ENCODE results near the gene INPP5A. TPM values are rescaled to one million over a fixed set of nuclear protein-coding genes. Genes with fewer than 3 reads are reported as not detected.
"Not testable (repeated sequence)": the region's sequence is repeated elsewhere in the genome, so short reads cannot be mapped to it uniquely, and the experiment has no call there.

Gene INPP5A
- total RNA-seq, 1 donor from 2014 or later: 103 TPM

DNA sequence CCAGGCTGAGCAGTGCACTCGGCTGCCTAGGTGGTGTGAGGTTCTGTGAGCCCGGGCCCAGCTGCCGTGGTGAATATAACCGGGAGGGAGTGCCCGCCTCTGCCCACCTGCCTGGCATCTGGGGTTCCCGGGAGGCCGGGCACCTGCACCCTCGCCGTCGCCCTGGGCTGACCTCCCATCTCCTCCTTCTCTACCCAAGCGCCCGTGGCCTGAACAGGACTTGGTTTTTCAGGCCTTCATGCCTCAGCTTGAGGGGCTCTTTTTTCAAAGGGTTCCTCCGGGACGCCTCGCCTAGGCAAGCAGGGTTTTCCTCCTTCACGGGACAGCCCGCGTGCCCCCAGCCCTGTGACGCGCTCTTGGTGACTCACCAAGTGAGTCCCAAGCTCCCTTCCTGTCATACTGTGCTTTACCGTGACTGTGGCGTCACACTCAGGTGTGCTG is 9.9 kb downstream of the INPP5A start:
- DNase-seq (ENCODE audit: low spot score): no peak

DNA sequence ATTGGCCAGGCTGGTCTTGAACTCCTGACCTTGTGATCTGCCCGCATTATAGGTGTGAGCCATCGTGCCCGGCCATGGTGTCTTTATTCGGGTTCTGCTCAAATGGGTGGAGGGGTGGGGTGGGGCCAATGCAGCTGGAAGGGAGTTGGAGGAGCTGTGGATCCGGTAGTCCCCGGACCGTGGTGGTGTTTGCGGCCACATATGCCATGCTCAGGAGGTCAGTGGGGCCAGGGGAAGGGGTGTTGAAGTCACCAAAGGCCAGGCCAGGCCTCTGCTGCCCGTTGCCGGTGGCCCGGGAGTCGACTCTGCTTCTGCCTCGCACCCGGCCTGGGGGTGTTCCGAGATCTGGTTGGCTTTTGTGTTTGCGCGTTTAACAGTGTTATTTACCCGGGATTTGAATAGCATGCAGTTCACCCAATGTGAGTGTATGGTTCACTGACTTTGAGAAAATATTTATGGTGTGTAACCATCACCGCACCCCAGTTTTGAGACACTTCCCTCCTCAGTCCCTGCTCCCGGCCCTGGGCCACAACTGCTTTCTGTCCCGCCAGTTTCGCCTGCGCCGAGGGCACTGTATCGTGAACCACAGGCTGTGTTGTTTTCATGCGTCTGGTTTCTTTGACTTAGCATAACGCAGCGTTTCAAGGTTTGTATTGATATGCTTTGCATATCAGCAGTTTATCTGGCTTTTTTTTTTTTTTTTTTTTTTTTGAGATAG is 10.7 kb downstream of the INPP5A start:
- no peak for DNase-seq (ENCODE audit: low spot score)

DNA sequence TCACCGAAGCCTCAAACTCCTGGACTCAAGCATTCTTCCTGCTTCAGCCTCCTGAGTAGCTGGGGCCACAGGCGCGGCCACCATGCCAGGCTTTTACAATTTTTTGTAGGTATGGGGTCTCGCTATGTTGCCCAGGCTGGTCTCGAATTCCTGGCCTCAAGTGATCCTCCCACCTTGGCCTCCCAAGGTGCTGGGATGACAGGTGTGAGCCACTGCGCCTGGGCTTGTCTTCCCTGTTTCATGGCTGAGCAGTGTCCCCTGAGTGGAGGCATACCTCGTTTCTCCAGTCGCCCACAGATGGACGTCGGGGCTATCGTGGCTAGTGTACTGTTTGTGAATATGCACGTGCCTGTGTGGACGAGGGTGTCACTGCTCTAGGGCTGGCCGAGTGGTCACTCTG is 11.3 kb downstream of the INPP5A start:
- DNase-seq (ENCODE audit: low spot score): no peak

DNA sequence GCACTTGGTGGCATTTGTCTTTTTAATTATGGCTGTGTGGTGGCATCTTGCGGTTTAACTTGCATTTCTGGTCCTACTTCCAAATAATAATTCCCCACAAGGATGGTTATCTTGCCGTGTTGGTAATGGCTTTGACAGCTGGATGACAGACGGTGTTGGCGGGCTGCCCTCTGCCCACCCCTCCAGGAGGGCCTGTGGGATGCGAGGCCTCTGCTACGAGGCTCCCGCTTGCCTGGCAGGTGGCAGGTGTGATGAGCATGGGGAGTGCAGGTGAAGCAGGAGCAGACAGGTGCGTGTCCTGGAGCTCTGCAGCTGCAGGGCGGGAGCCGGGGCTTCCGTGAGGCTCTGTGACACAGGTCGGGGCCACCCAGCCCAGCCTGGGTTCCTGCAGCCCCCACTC is 11.8 kb downstream of the INPP5A start:
- no peak for DNase-seq (ENCODE audit: low spot score)

DNA sequence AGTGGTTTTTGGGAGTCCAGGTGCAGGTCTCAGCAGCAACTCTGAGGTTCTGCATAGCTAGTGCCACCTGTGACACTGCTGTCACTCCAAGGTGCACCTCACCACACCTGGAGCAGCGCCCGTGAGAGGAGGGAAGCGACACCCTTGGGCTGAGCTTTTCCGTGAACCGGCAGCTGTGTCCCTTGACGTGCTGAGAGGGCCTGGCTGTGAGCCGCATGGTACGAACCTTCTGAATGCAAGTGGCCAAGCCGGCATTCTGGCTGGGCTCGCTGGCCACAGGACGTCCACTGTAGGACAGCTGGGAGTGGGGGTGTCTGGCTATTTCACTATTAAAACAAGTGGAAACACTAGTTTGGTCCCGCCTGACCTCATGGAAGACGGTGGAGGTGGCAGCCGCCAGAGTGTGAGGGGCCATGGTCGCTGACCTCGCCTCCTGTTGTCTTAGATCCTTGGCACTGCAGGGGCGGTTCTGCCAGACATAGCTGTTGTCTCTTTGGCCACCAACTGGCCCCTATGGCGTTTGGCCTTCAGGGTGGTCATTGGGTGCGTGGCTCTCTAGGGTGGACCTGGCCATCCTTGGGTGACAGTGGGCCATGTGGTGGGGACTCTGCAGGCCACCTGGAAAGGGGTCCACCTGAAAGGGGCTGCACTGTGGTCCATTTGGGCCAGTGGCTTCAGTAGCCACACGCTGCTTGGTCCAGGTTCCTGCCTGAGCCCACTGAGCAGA is 12.9 kb downstream of the INPP5A start:
- no peak for DNase-seq (ENCODE audit: low spot score)

DNA sequence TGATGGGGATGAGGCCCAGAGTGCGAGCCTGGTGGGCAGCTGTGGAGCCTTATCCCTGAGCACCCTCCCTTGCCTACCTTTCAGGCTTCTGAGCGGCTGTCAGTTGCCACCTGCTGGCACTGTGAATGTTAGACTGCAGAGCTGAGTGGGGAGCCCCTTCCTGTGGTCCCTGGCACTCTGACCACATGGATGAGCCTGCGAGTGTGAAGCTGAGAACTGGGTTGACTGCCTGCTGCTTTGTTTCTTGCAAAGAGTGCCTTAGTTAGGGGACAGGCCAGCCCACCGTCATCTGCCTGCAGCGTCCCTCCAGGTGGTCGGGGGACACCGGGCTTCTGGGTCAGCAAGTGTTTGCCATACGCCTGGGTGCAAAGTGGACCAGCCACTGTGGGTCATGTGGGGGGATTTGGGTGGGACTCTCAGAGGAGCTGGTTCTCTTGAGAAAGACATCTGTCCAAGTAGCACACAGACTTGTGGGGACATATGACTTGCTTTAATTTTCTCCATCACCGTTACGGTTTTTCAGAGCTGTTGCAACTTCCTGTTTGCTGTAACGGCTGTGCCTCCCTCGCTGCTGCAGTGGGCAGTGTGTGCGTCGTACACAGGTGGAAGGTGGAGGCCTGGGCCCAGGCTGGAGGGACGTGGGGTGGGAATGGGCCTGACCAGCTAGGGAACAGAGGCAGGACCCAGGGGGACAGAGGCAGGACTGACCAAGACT is 13.7 kb downstream of the INPP5A start:
- DNase-seq (ENCODE audit: low spot score): no peak

DNA sequence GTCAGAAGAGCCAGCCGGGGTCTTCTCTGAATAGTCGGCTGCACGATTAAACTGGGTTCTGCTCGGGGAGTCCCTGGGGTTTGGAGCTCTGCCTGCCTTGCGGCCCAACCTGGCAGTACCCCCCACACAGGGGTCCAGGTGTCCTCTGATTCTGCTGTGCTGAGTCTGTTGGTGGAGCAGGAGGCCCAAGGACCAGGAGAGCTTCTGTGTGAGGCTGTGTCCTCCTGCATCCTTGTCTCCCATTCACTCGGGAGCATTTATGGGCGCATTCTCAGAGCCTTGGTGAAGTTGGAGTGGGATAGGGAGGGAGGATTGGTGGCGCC is 14.2 kb downstream of the INPP5A start:
- no peak for DNase-seq (ENCODE audit: low spot score)

DNA sequence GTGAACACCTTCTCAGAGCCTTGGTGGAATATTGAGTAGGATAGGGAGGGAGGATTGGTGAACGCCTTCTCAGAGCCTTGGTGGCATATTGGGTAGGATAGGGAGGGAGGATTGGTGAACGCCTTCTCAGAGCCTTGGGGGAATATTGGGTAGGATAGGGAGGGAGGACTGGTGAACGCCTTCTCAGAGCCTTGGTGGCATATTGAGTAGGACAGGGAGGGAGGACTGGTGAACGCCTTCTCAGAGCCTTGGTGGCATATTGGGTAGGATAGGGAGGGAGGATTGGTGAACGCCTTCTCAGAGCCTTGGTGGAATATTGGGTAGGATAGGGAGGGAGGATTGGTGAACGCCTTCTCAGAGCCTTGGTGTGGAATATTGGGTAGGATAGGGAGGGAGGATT is 15.0 kb downstream of the INPP5A start:
- not testable (repeated sequence) for DNase-seq (ENCODE audit: low spot score)

DNA sequence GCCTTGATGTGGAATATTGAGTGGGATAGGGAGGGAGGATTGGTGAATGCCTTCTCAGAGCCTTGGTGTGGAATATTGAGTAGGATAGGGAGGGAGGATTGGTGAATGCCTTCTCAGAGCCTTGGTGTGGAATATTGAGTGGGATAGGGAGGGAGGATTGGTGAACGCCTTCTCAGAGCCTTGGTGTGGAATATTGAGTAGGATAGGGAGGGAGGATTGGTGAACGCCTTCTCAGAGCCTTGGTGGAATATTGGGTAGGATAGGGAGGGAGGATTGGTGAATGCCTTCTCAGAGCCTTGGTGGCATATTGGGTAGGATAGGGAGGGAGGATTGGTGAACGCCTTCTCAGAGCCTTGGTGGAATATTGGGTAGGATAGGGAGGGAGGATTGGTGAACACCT is 16.0 kb downstream of the INPP5A start:
- not testable (repeated sequence) for DNase-seq (ENCODE audit: low spot score)

DNA sequence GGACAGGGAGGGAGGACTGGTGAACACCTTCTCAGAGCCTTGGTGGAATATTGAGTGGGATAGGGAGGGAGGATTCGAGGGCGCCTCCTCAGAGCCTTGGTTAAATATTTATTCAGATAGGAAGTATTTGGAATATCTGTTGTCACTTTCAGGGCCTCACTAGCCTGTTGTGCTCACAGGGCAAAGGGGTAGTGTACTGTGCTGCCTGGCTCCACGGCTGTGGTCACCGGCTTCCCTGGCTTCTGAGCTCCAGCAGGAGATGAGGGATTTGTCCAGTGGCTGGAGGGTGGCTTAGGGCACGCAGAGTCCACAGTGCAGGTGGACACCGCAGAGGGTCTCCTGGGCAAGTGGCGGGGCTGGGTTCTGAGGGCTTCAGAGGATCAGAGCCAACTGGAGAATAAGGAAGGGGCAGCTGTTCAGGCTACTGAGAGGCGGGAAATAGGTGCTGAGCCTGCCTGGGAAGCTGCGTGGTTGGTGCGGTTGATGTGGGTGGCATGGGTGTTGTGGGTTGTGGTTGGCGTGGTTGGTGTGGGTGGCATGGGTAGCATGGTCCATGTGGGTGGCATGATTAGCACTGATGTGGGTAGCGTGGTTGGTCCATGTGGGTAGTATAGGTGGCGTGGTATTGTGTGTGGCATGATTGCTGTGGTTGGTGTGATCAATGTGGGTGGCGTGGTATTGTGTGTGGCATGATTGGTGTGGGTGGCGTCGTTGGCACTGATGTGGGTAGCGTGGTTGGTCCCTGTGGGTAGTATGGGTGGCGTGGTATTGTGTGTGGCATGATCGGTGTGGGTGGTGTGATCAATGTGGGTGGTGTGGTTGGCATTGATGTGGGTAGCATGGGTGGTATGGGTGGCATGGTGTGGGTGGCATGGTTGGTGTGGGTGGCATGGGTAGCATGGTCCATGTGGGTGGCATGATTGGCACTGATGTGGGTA is 16.7 kb downstream of the INPP5A start:
- no peak for DNase-seq (ENCODE audit: low spot score)

DNA sequence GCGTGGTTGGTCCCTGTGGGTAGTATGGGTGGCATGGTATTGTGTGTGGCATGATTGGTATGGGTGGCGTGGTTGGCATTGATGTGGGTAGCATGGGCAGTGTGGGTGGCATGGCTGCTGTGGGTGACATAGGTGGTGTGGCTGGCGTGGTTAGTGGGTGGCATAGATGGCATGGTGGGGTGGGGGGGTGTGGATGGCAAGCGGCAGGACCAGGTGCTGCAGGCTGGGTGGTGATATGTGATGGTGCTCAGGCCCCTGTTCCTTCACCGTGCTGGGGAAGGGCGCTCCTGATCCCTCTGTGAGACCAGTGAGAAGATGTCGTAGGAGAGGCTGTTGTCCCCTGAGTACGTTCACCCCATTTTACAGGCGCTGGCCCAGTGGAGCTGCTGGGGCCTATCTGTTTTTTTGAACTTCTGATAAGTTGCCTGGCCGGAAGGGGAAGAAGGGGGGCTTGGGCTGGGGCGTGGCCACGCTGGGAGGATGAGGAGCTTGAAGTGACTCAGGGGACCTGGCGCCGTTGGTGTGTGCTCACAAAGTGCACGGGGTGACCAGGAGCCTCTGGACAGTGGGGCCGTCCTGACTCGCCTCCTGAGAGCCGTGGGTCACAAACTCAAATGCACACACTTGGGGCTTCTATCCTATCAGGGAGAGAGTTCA is 17.5 kb downstream of the INPP5A start:
- no peak for DNase-seq (ENCODE audit: low spot score)

DNA sequence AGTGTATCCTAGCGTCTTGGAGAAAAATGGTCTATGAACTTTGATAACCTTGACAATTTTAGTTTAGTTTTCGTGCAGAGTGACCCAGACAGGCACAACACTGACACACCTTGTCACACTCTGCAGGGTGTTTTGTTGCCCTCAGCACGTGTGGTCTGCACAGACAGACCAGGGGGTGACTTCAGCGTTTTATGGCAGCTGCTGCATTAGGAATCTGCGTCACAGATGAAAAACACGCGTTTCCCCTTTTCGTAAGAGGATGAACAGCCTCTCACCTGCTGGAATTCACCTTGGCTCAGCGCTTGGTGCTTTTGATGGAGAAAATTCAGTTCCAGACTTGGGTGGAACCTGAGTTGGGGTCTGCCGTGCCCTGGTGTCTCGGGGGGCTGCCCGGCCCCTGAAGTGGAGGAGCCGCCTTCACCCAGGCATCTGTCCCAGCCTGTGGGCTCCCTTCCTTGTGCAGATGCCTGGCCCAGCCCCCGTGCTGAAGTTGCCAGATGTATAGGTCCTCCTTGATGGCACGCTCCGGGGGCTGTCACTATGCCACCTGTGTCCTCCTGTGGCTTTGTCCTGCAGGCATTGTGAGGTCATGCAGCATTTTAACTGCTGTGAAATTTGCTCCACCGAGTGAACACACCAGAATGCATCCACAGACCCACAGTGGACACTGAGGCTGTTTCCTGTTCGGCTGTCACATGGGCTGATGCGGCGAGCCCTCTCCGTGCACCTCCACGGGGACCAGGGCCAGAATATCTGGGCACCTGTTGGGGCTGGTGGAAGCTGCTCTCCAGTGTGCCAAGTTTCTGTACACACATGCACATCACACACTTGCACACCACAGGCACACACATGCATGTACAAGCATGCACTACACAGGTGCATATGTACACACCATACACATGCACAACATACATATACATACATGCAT is 18.3 kb downstream of the INPP5A start:
- no peak for DNase-seq (ENCODE audit: low spot score)

DNA sequence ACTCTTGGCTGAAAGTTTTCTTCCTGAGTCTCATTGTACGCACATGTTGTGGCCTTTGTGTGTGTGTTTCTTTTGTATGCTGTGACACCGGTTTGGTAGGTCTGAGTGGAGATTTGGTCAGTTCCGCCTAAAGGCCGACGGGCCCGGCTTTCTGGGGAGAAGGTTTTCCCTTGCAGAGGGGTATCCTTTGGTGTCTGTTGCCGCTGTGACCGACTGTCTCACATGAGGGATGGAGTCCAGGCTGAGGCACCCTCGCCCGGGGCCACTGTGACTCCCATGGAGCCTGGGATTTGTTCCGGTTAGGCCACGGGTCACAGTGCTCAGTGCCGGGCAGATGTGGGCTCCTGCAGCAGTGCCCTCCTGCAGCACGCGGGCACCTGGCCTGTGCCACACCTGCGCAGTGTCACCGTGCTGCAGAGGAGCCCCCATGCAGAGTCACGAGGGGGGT is 19.4 kb downstream of the INPP5A start:
- DNase-seq (ENCODE audit: low spot score): no peak

DNA sequence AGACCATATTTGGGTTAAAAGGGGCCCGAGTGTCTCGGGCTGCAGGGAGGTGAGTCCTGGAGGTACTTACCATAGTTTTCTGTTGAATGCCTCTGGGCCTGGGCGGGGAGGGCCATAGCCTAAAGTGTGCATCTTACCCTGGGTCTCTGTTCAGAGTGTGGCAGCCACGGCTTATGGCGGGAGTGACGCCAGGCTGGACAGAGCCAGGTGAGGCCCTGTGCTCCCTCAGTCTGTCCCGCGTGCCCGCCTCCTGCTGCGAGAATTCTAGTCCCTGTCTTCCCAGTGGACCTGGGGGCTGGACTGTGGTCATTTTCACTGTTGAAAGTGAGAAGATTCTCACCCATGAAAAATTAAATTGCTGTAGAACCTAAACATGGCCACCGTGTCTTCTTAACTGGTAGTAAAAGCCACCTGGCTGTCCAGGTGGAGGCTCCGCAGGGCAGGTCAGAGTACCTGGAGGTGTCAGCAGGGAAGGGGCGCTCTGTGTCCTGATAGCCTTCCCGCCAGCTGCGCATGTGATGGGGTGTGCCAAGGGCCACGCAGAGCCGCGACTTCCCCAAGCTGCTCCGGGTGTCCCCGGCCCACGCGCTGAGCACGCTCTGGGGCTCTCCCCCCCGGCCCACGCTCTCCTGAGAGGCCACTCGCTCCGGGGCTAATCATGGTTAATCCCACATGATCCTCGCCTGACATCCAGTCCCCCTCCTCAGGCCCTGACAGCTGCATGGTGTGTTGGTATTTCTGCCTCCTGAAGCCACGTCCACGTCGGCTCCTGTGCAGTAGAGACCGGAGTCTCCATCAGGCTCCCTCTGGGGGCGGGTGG is 20.3 kb downstream of the INPP5A start:
- no peak for DNase-seq (ENCODE audit: low spot score)

DNA sequence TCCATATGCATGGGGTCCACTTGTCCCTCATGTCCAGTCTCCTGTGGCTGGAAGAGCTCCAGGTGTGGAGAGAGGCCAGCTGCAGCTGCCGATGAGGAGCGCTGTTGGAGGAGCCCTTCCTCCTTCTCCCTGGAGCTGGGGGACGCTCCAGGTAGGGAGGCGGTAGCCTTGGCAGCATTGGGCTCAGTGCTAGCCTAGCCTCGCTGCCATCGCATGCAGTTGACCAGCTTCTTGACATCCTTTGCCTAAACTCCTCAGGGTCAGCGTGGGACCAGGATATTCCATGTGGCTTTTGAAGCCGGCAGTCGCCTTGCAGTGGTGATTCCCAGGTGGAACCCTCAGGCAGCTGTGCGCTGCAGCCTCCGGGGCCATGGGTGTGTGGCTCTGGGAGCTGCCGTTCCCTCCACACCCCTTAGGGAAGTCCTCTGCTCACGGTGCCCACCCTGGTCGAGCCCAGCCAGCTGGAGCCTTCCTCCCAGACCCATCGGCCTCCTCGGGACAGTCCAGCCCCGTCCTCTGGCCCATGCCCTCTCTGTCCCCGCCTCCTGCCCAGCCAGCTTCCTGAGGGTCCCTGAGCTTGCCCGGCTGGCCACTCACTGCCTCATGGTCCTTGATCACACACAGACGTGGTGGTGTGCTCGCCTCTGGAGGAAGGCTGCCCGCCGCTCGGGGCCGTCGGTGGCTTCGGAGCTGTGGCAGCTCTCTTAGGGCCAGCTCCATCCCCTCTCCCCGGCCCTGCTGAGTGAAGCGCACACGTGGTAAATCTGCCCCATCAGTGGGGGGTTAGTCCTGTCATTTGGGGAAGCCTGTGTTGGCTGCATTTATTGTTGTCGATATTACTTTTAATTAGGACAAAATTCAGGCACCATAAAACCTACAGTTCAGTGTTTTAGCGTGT is 21.2 kb downstream of the INPP5A start:
- no peak for DNase-seq (ENCODE audit: low spot score)

DNA sequence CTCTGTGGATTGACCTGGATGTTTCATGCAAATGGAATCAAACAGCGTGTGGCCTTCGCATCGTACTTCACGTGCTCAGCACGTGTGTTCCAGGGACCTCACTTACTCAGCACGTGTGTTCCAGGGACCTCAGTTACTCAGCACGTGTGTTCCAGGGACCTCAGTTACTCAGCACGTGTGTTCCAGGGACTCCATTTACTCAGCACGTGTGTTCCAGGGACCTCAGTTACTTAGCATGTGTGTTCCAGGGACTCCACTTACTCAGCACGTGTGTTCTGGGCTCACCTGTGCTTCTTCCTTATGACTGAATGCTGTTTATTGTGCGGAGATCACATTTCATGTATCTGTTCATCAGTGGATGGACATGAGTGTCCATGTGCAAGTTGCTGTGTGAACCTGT is 22.0 kb downstream of the INPP5A start:
- no peak for DNase-seq (ENCODE audit: low spot score)

DNA sequence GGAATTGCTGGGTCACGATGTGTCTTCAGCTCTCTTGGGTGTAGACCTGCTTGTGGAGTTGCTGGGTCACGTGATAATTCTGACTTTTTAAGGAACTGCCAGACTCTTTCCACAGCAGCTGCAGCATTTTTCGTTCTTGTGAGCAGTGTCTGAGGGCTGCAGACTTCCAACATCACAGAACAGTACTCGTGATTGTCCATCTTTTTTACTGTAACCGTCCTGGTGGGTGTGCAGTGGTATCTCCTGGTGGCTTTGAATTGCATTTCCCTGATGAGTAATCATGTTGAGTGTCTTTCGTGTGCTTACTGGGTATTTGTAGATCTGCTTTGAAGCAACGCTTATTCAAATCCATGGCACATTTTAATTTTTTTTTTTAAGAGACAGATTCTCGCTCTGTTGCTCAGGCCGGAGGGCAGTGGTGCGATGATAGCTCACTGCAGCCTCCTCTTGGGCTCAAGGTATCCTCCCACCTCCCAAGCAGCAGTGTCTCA is 22.7 kb downstream of the INPP5A start:
- peak; percentile 84 for DNase-seq (ENCODE audit: low spot score)

Measured in umbilical cord (tissue), 2 donors.